ENCODE measurements around the gene SLC1A7. TPM values are rescaled to one million over a fixed set of nuclear protein-coding genes. Genes with fewer than 3 reads are reported as not detected.

The SLC1A7 gene
- total and polyA plus RNA-seq, 2 of the 13 experiments (the other 11 are each of a cell fraction or from before 2014, with no cell fraction given) = 0.04 to 2.0 TPM

- TF ChIP-seq STAT6 (CRISPR knock-in tag; IDR thresholded peaks at IDR 0.05; ENCODE audit: borderline replicate concordance) (no peak), ZNF274 (CRISPR knock-in tag; IDR thresholded peaks at IDR 0.05) (no peak), MZF1 (CRISPR knock-in tag; IDR thresholded peaks at IDR 0.05; ENCODE audit: borderline replicate concordance) (no peak), ZGPAT (CRISPR knock-in tag; IDR thresholded peaks at IDR 0.05) (0 out of 2 replicates have a peak, but pooled peaks have one; percentile 27), SETDB1 (CRISPR knock-in tag; IDR thresholded peaks at IDR 0.05; ENCODE audit: borderline replicate concordance) (peak; percentile 87; the same call in 1 of the 2 replicates), ATRX (CRISPR knock-in tag; IDR thresholded peaks at IDR 0.05; ENCODE audit: borderline replicate concordance) (no peak), TBP (CRISPR knock-in tag; IDR thresholded peaks at IDR 0.05) (no peak), SOX5 (CRISPR knock-in tag; IDR thresholded peaks at IDR 0.05; ENCODE audit: borderline replicate concordance) (0 out of 2 replicates have a peak, but pooled peaks have one; percentile 14), NR2F1 (CRISPR knock-in tag; IDR thresholded peaks at IDR 0.05) (peak; percentile 25 to 77; a peak in 2 of 4 replicates), ZKSCAN1 (IDR thresholded peaks at IDR 0.05; ENCODE audit: low read length) (0 out of 2 replicates have a peak, but pooled peaks have one; percentile 26), ZNF607 (CRISPR knock-in tag; IDR thresholded peaks at IDR 0.05; ENCODE audit: borderline replicate concordance) (no peak; the same call in 1 of the 2 replicates), ZSCAN25 (CRISPR knock-in tag; IDR thresholded peaks at IDR 0.05) (no peak), ZSCAN31 (CRISPR knock-in tag; IDR thresholded peaks at IDR 0.05; ENCODE audit: low read depth) (no peak), ZNF350 (CRISPR knock-in tag; IDR thresholded peaks at IDR 0.05; ENCODE audit: borderline replicate concordance, low read depth) (no peak), ZNF546 (CRISPR knock-in tag; conservative IDR thresholded peaks at IDR 0.05) (no peak), CREM (IDR thresholded peaks at IDR 0.05) (no peak), CREM (CRISPR knock-in tag; IDR thresholded peaks at IDR 0.05) (no peak), YY1 (IDR thresholded peaks at IDR 0.05; ENCODE audit: insufficient read depth, insufficient replicate concordance, low read depth, low read length) (no peak), SAFB2 (CRISPR knock-in tag; IDR thresholded peaks at IDR 0.05; ENCODE audit: borderline replicate concordance, low read depth) (no peak), ATF2 (CRISPR knock-in tag; IDR thresholded peaks at IDR 0.05) (no peak), GFI1 (CRISPR knock-in tag; IDR thresholded peaks at IDR 0.05; ENCODE audit: borderline replicate concordance) (no peak), IRF2 (CRISPR knock-in tag; IDR thresholded peaks at IDR 0.05) (0 out of 2 replicates have a peak, but pooled peaks have one; percentile 28)
- TF ChIP-seq, protein P1, sequence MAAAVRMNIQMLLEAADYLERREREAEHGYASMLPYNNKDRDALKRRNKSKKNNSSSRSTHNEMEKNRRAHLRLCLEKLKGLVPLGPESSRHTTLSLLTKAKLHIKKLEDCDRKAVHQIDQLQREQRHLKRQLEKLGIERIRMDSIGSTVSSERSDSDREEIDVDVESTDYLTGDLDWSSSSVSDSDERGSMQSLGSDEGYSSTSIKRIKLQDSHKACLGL (CRISPR knock-in tag; IDR thresholded peaks at IDR 0.05) = no peak
Observed at GRCh38 chr1:53112271-53112774, 30.1 kb downstream of the SLC1A7 start (continued).

Data from HepG2 (cell line).